HG03159 (cell line): ENCODE measurements around the gene TRPM8.
A peak's percentile ranks its signal among the peaks of the same experiment; 100 is the strongest.
"Not testable (repeated sequence)": the region's sequence is repeated elsewhere in the genome, so short reads cannot be mapped to it uniquely, and the experiment has no call there.

ENCODE experiments used
- ATAC-seq: cut with Tn5 transposase; IDR thresholded peaks from one replicate; pipeline ENCODE4 v1.9.1; 2021; ENCODE audit warnings: mild to moderate bottlenecking, moderate library complexity; ENCODE audit not compliant: unreplicated experiment

TRPM8 gene

DNA sequence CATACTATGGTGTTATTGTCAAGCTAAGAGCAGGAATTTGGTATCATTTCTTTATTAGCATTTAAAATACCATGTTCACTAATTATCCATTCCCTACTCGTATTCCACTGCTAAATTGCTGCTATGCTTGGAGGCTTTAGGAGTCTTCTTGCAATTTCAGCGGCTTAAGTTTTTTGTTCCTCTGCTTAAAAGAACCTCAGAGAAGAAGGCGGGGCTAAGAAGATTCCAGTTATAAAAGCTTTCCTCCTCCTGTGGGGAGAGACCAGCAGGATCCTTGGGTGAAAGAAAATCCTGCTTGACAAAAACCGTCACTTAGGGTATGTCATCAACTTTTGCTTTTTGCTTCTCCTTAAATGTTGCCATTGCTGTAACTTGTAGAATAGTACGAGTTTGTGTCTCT lies at the start of gene TRPM8:
Gene TRPM8 (plus strand): TSS at position 258 of the 400 bp plus-strand sequence. CDS start 9,165 bp downstream, outside the sequence.
- ATAC-seq, result no peak

GRCh38 chr2:233867993-233868532 lies 49.1 kb upstream of the TRPM8 start, which contains the start of gene MSL3B:
MSL3B (minus strand) TSS chr2:233868386.
- ATAC-seq, result peak; percentile 70

GRCh38 chr2:233871432-233871831 lies 45.7 kb upstream of the TRPM8 start:
- ATAC-seq, result no peak

DNA sequence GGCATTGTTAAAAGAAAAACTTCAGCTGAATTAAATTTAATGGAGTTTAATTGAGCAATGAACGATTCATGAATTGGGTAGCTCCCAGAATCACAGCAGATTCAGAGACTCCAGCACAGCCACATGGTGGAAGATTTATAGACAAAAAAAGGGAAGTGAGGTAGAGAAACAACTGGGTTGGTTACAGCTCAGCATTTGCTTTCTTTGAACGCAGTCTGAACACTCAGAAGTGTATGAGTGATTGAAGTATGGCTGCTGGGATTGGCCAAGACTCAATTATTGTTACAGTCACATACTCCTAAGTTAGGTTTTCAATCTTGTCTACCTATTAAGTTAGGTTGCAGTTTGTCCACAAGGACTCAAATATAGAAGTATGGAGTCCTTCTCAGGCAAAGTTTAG lies 45.0 kb upstream of the TRPM8 start:
- not testable (repeated sequence) for ATAC-seq

- no peak for ATAC-seq
These were observed 34.8 kb upstream of the TRPM8 start for GRCh38 chr2:233882353-233882752.

- no peak for ATAC-seq
These were observed 24.4 kb upstream of the TRPM8 start for GRCh38 chr2:233892793-233893192.

DNA sequence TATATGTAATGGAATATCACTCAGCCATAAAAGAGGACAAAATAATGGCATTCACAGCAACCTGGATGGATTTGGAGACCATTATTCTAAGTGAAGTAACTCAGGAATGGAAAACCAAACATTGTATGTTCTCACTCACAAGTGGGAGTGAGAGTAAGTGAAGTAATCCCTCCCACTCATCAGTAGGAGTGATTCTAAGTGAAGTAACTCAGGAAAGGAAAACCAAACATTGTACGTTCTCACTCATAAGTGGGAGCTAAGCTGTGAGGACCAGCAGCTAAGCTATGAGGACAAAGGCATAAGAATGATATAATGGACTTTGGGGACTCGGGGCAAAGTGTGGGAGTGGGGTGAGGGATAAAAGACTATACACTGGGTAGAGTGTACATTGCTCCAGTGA lies 20.9 kb upstream of the TRPM8 start:
- not testable (repeated sequence) for ATAC-seq

DNA sequence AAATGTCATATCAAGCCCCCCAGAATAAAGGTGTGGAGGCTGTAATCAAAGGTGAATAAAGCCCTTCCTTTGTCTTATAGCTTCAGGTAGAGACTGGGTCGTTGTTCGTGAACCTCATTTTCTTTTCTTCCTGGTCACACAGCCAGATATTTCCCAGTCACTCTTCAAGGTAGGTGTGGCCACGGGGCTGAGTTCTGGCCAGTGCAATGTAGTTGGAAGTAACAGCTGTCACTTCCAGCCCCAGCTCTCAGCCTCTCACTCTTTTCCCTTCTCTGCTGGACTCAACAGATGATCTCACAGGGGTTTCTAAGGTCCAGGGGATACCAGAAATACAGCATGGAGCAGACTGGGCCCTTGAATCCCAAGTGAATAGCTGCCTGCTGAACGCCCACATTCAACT lies 15.8 kb upstream of the TRPM8 start:
- no peak for ATAC-seq

GRCh38 chr2:233901884-233902283 lies 15.3 kb upstream of the TRPM8 start:
- no peak for ATAC-seq

DNA sequence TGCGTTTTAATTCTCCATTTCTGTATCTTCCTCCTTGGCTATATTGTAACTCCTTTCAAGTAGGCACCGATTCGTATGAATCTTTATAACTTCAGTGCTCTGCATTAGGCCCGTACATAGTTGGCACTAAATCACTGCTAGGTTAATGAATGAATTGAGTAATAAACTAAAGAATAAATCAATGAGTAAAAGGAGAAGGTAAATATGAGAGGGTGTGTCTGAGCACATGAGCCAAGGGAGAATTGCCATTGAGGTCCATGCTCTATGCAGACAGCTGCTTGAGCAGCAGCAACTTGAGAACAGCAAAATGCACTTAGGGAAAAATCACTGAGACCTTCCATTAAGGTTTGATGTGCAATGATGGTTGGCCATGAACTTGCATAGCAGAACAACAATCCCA lies 11.2 kb upstream of the TRPM8 start:
- no peak for ATAC-seq

GRCh38 chr2:233907627-233908026 lies 9.5 kb upstream of the TRPM8 start:
- no peak for ATAC-seq

DNA sequence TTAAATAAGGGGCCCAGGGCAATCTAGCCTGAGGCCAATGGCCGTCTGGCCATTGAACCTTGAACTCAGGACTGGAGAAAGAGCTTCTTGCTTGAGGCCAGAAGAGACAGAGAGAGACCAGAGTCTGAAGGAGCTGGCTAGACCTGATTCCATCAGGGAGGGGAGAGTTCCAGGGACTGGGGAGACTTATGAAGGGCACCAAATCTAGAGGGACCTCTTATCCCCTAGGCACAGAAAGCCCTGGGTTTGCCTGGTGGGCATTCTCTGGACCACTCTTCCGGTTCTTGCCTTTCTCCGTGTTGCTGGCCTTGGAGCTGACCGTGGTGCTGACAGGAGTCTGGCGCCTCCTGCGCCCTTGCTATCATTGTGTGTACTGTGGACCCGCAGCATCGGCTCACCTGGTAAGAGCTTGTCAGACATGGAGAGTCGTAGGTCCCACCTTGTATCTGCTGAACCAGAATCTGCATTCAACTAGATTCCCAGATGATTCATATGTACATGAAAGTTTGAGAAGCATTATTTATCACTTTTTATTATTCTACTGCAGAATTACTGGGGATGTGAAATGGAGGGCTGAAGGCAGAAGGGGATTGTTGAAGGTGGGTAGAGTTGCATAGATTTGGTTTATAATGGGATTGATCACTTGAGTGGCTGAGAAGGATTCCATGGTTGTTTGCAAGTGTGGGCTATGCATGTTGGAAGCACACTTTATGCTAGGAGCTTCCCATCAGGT lies 4.3 kb upstream of the TRPM8 start:
- no peak for ATAC-seq

DNA sequence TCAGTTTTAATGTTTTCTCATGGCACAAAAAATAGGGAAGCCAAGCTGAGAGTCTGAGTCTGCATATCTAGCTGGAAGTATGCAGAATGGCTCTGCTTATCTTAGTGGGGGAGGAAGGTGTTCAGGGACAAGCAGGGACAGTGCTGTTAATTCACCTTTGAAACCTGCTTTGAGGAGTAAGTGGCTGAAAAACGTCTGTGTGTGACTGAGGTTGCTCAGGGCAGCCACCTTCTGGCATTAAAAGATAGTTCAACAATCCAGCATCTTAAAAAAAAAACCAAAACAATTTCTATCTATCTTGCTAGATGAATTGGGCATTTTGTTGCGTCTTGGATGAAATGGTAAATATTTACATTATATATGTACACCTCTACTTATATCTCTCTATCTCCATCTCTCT lies 2.0 kb upstream of the TRPM8 start:
- no peak for ATAC-seq

DNA sequence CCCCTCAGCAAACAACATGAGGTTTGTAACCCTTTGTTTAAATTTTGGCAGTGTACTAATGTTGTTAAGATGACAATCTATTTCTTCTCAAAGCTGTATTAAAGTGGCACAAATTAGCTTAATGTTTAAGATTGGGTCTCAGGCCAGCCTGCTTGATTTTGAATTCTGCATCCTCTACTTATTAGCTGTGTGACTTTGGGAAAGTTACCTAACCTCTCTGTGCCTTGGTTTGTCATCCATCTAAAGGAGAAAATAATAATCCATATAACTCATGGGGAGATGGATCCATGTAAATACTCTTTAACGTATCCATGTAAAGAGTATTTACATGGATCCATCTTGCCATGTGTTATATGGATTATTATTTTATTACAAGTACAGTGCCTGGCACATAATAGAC lies 2.1 kb downstream of the TRPM8 start:
- ATAC-seq, result no peak

DNA sequence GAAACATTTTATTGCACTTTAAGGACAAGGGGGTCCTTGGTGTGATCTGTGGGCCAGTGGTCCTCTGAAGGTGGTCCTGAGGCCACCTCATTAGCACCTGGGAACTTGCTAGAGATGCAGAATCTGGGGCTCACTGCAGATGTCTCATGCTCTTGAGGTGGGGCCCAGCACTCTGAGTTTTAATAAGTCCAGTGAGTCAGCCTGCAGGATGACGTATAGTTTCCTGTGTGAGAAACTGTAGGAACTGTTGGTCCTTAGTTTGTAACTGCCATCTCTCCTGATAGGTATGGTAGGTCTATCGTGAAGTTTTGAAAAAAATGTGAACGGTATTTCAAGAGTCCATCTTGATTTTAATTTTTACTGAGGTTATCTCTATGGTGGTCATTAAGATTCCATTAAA lies 2.8 kb downstream of the TRPM8 start:
- no peak for ATAC-seq

DNA sequence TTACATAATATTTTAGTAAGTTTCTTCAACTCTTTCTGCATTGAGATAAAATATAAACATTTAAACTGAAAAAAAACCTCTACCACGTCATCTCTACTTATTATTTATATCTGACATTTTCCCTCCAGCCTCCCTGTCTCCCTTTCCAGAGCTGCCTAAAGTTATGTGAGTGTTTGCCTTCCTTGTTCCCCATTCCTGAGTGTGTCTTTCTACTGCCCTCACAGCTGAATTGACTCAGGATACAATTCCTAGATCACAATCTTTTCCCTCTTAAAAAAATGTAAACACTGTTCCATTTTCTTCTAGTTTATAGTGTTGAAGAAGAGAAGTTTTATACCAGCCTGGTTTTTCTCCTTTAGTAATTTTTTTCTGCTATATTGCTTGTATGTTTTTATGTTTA lies 5.3 kb downstream of the TRPM8 start:
- ATAC-seq, result no peak

DNA sequence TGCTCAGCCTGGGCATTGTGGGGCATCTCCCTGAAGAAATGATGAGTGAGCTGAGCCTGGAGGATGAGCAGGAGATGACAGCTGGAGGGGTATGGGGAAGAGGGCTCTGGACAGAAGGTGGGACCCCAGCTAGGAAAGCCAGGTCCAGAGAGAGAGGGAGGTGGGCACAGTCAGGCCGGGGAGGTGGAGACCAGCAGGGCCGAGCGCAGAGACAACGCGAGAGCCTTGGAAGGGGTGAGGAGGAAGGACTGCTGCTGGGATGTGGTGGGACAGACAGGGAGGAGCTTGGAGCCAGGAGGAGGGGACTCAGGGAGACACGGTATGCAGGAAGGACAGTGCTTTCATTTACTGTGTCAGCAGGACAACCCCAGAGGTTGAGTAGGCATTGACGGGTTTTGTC lies 8.2 kb downstream of the TRPM8 start:
- ATAC-seq, result no peak

DNA sequence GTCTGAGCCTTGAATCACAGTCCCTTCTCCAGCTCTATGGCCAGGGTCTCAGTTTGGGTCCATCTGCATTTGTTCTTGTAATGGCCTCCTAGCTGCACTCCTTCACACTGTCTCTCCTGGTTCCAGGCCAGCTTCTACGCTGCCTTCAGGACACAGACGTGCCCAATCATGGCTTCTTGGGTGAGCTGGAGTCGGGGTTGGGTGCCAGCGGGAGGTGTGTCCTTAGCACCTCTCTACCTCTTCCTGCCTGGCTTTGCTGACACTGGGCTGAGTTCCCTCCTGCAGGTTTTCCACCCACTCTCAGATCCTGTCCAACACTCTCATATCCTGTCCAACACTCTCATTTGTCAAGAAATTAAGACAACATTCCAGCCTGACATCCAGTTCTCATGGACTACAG lies 9.6 kb downstream of the TRPM8 start:
- ATAC-seq, result no peak

GRCh38 chr2:233928594-233929351 lies 11.6 kb downstream of the TRPM8 start:
- ATAC-seq, result no peak

- no peak for ATAC-seq
These were observed 12.3 kb downstream of the TRPM8 start for GRCh38 chr2:233929352-233930022.

DNA sequence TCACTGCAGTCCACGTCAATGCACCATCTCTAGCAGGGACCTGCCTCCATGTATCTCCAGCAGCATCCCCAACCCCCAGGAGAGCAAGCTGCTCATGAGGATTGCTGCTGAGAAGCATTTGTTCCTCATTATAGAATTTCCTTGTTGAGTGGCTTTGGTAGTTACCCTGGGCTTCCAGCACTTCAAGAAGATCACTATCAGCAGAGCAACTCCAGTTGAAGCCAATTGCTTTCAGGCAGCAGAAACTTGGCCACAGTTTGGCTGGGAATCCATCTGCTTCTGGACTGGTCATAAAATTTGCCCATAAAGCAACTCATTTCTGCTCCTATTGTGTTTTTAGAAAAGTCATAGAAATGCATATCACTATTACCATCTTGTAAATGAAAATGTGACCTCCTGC lies 17.4 kb downstream of the TRPM8 start:
- no peak for ATAC-seq

DNA sequence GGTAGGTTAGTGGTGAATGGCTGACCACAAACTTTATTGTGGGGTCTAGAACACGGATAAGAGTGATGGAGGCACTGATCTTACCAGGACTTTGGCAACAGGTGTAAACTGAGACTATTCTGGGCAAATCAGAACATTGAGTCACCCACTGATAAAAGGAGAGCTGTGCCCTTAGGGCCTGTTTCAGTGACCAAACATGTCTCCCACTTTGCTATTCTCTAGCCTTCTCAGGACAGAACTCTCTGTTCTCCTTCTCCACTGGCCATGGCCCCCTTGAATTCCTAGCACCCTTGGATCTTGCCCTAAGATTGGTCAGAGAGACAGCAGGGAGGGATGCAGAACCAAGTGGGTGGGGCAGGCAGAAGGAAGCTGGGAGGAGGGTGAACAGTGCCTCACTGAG lies 18.3 kb downstream of the TRPM8 start:
- ATAC-seq, result no peak
